HG03520 (cell line): ENCODE measurements around the gene ZBTB17.
A peak's percentile ranks its signal among the peaks of the same experiment; 100 is the strongest.
"Not testable (repeated sequence)": the region's sequence is repeated elsewhere in the genome, so short reads cannot be mapped to it uniquely, and the experiment has no call there.

Source experiments
- ATAC-seq: cut with Tn5 transposase; IDR thresholded peaks from one replicate; pipeline ENCODE4 v1.9.1; 2021; ENCODE audit warnings: mild to moderate bottlenecking, moderate library complexity; ENCODE audit not compliant: unreplicated experiment

Gene ZBTB17

GRCh38 chr1:15991427-15992186, 15.7 kb upstream of the ZBTB17 start:
- no peak for ATAC-seq

GRCh38 chr1:15989776-15990175, 13.9 kb upstream of the ZBTB17 start:
- no peak for ATAC-seq

GRCh38 chr1:15988856-15989736, 13.2 kb upstream of the ZBTB17 start:
- no peak for ATAC-seq

- no peak for ATAC-seq
Measured at GRCh38 chr1:15985611-15986297, 9.9 kb upstream of the ZBTB17 start.

GRCh38 chr1:15983275-15983674, 7.4 kb upstream of the ZBTB17 start:
- ATAC-seq, result no peak

GRCh38 chr1:15981679-15982078, 5.8 kb upstream of the ZBTB17 start:
- ATAC-seq, result no peak

- not testable (repeated sequence) for ATAC-seq
Measured at GRCh38 chr1:15977947-15978346, 2.0 kb upstream of the ZBTB17 start.

GRCh38 chr1:15975358-15975804, 520 bp downstream of the ZBTB17 start:
- ATAC-seq, result peak; percentile 44

- ATAC-seq, result peak; percentile 25
Measured at GRCh38 chr1:15974855-15975254, 1.0 kb downstream of the ZBTB17 start.

- ATAC-seq, result no peak
Measured at GRCh38 chr1:15973772-15974171, 2.1 kb downstream of the ZBTB17 start.

GRCh38 chr1:15972409-15972808, 3.5 kb downstream of the ZBTB17 start:
- no peak for ATAC-seq

GRCh38 chr1:15970911-15971310, 5.0 kb downstream of the ZBTB17 start:
- ATAC-seq, result no peak

- no peak for ATAC-seq
Measured at GRCh38 chr1:15969321-15969880, 6.5 kb downstream of the ZBTB17 start.

GRCh38 chr1:15968172-15968571, 7.7 kb downstream of the ZBTB17 start:
- ATAC-seq, result no peak

GRCh38 chr1:15966956-15967344, 9.0 kb downstream of the ZBTB17 start:
- no peak for ATAC-seq

GRCh38 chr1:15966081-15966955, 9.6 kb downstream of the ZBTB17 start:
- ATAC-seq, result peak; percentile 63

- ATAC-seq, result no peak
Measured at GRCh38 chr1:15965228-15965767, 10.6 kb downstream of the ZBTB17 start.

GRCh38 chr1:15963968-15964648, 11.8 kb downstream of the ZBTB17 start:
- no peak for ATAC-seq

- ATAC-seq, result no peak
Measured at GRCh38 chr1:15963363-15963967, 12.4 kb downstream of the ZBTB17 start.
